Smooth muscle cell (in vitro differentiated cells): ENCODE data around the gene OLFML2A. TPM values are rescaled to one million over a fixed set of nuclear protein-coding genes. Genes with fewer than 3 reads are reported as not detected.
A peak's percentile ranks its signal among the peaks of the same experiment; 100 is the strongest.

ENCODE experiments used
- DNase-seq: peaks from one replicate; lab custom pipeline; 2025; ENCODE audit not compliant: unreplicated experiment; lab: John Stamatoyannopoulos, UW
- H2AFZ ChIP-seq: fragments of 200-600 bp; sonication (generic); 2 replicates; pipeline ENCODE4 v1.6.0; 2016; ENCODE audit warnings: antibody characterized with exemption, low read depth, mild to moderate bottlenecking
- H3F3A ChIP-seq: fragments of 200-600 bp; sonication (generic); 2 replicates; pipeline ENCODE4 v1.6.0; 2017; ENCODE audit warnings: antibody characterized with exemption, low read depth
- H3K27ac ChIP-seq: fragments of 200-600 bp; sonication (generic); 2 replicates; pipeline ENCODE4 v1.5.1; 2016; ENCODE audit warnings: low read depth, mild to moderate bottlenecking
- H3K27me3 ChIP-seq: fragments of 200-600 bp; sonication (generic); 2 replicates; pipeline ENCODE4 v1.6.1; 2016; ENCODE audit warnings: low read depth, mild to moderate bottlenecking
- H3K36me3 ChIP-seq: fragments of 200-600 bp; sonication (generic); 2 replicates; pipeline ENCODE4 v1.5.1; 2016; ENCODE audit warnings: low read depth
- H3K4me1 ChIP-seq: fragments of 200-600 bp; sonication (generic); 2 replicates; pipeline ENCODE4 v1.5.1; 2016; ENCODE audit warnings: low read depth
- H3K4me2 ChIP-seq: fragments of 200-600 bp; sonication (generic); 2 replicates; pipeline ENCODE4 v1.6.0; 2016; ENCODE audit warnings: mild to moderate bottlenecking
- H3K4me3 ChIP-seq: fragments of 200-600 bp; sonication (generic); 2 replicates; pipeline ENCODE4 v1.5.1; 2016; ENCODE audit warnings: mild to moderate bottlenecking
- H3K79me2 ChIP-seq: fragments of 200-600 bp; sonication (generic); 2 replicates; pipeline ENCODE4 v1.6.0; 2016; ENCODE audit warnings: low read depth, mild to moderate bottlenecking
- H3K9ac ChIP-seq: fragments of 200-600 bp; sonication (generic); 2 replicates; pipeline ENCODE4 v1.6.0; 2016; ENCODE audit warnings: low read depth
- H3K9me3 ChIP-seq: fragments of 200-600 bp; sonication (generic); replicated peaks from 2 replicates; pipeline ENCODE4 v1.5.1; 2016; ENCODE audit warnings: low read depth
- H4K20me1 ChIP-seq: fragments of 200-600 bp; sonication (generic); 2 replicates; pipeline ENCODE4 v1.6.0; 2016; ENCODE audit warnings: low read depth
- WGBS: methylation state at CpG from one replicate; pipeline ENCODE4 v1.1.7; 2016; ENCODE audit warnings: low lambda C conversion rate; 5-methylcytosine and 5-hydroxymethylcytosine counted together
- polyA plus RNA-seq: library from polyadenylated mRNA; unstranded; fragments of >200 nt; fragmentation: Nextera tagmentation; extraction: Ambion mirVana; gene quantifications from 2 replicates; pipeline ENCODE4 v1.2.1, GENCODE V29; 2016
- total RNA-seq: library from RNA; depleted of rRNA; stranded (reverse); fragments of >200 nt; gene quantifications from 2 replicates; pipeline ENCODE4 v1.2.3, GENCODE V29; 2014
- TF ChIP-seq, protein P1 (sequence below): fragments of 200-600 bp; sonication (generic); IDR thresholded peaks from 2 replicates; pipeline ENCODE4 v1.5.1; 2017; ENCODE audit warnings: borderline replicate concordance, mild to moderate bottlenecking, antibody characterized with exemption; ENCODE audit not compliant: insufficient read depth, poor library complexity, severe bottlenecking

The OLFML2A gene
- total and polyA plus RNA-seq, 2 experiments from 2014 or later: 3.5 to 17.0 TPM

DNA sequence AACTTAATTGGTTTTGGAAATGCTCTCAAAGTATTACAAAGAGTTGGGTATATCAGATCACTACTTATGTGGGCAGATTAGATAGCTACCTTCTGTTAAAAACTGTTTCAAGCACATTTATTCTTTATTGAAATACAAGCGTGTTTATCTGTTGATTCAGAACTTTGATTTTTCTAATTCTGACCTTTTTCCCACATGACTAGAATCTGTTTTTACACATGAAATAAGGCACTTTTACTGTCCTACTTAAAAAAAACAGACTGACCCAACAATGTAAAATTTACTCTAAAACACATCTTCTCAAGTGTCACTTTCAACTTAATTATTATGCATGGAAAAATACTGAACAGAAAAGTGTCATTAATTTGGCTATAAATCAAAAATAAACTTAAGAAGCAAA lies 10.6 kb upstream of the OLFML2A start:
- Histone ChIP-seq H3K4me3 (no peak overlapping the region), H3K9me3 (no peaks in the 10 kb centered on the region), H3K9ac (no peak overlapping the region), H2AFZ (no peak overlapping the region), H4K20me1 (peaks cover 31% of the 10 kb centered on the region), H3K4me1 (peaks cover 53% of the 10 kb centered on the region), H3F3A (no peaks in the 10 kb centered on the region), H3K27me3 (peaks cover 54% of the 10 kb centered on the region), H3K36me3 (no peaks in the 10 kb centered on the region), H3K79me2 (no peaks in the 10 kb centered on the region), H3K4me2 (no peak overlapping the region), H3K27ac (no peak overlapping the region)
- DNase-seq: no peak
- TF ChIP-seq, protein P1, sequence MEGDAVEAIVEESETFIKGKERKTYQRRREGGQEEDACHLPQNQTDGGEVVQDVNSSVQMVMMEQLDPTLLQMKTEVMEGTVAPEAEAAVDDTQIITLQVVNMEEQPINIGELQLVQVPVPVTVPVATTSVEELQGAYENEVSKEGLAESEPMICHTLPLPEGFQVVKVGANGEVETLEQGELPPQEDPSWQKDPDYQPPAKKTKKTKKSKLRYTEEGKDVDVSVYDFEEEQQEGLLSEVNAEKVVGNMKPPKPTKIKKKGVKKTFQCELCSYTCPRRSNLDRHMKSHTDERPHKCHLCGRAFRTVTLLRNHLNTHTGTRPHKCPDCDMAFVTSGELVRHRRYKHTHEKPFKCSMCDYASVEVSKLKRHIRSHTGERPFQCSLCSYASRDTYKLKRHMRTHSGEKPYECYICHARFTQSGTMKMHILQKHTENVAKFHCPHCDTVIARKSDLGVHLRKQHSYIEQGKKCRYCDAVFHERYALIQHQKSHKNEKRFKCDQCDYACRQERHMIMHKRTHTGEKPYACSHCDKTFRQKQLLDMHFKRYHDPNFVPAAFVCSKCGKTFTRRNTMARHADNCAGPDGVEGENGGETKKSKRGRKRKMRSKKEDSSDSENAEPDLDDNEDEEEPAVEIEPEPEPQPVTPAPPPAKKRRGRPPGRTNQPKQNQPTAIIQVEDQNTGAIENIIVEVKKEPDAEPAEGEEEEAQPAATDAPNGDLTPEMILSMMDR: no peak
- WGBS: 87% methylated on average over 1 of the region's 1 CpG

DNA sequence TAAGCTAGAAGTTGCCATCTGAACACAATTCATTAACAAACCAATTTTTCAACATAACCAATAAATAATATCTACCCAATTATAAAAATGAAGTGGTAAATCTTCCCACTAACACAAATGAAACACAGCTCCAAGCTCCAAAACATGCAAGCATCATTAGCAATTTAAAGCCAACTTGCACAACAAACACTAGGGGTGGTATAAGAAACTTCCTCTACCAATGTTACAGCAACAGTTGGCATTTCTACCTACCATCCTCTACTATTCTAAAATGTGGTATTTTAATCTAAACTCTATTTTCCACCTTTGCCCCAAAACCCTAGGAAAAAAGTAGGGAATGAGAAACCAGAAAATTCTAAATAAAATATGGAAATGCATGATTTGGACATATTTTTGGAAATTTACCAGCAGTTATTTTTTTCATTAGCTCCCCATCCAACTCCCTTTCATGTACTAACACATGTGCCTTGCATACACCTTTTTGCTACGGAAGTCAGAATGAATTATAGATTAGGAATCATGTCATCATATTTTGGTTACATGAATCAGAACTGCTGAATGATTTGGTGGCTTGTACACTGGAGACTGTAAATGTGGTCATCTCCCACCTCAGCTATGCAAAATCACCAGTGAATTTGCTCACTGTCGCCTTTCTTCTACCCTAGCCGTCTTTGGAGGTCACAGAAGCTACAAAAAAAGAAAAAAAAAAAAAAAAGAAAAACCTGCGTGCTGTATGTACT lies 9.9 kb upstream of the OLFML2A start:
- no peak overlapping the region for H3K4me2 ChIP-seq
- H3K36me3 ChIP-seq: no peaks in the 10 kb centered on the region
- 47% methylated on average over 4 of the region's 4 CpGs for WGBS
- TF ChIP-seq, protein P1: peak; percentile 8
- peaks cover 54% of the 10 kb centered on the region for H3K27me3 ChIP-seq
- no peak overlapping the region for H3K4me3 ChIP-seq
- no peak overlapping the region for H2AFZ ChIP-seq
- no peak overlapping the region for H3K27ac ChIP-seq
- H3F3A ChIP-seq: no peaks in the 10 kb centered on the region
- H3K9me3 ChIP-seq: no peaks in the 10 kb centered on the region
- peaks cover 46% of the 10 kb centered on the region for H3K4me1 ChIP-seq
- DNase-seq: no peak
- H3K79me2 ChIP-seq: no peaks in the 10 kb centered on the region
- no peak overlapping the region for H3K9ac ChIP-seq
- peaks cover 31% of the 10 kb centered on the region for H4K20me1 ChIP-seq

DNA sequence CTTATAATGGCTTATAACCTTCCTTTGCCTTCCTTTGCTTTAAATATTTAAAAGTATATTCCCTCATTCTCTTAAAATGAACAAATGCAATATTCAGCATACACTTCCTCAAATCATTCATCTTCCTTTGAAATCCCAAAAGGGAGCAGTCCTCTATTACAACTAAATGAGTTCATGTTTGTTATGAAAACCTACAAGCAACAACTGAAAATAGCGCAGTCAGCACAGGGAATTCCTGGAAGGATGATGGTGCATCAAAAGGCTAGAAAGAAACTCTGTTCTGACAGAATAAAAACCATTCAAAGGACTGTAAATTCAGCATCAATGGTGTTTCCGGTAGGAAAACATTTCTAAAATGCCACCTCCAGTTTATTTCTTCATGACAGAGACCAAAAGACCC lies 9.1 kb upstream of the OLFML2A start:
- DNase-seq: no peak
- Histone ChIP-seq H3F3A (no peaks in the 10 kb centered on the region), H3K36me3 (no peaks in the 10 kb centered on the region), H3K4me1 (peaks cover 43% of the 10 kb centered on the region), H3K79me2 (no peaks in the 10 kb centered on the region), H3K27ac (no peak overlapping the region), H3K9ac (no peak overlapping the region), H3K4me3 (no peak overlapping the region), H4K20me1 (peaks cover 31% of the 10 kb centered on the region), H3K9me3 (no peaks in the 10 kb centered on the region), H3K27me3 (peaks cover 54% of the 10 kb centered on the region), H2AFZ (no peak overlapping the region), H3K4me2 (no peak overlapping the region)
- TF ChIP-seq, protein P1: no peak
- 44% methylated on average over 2 of the region's 2 CpGs for WGBS

DNA sequence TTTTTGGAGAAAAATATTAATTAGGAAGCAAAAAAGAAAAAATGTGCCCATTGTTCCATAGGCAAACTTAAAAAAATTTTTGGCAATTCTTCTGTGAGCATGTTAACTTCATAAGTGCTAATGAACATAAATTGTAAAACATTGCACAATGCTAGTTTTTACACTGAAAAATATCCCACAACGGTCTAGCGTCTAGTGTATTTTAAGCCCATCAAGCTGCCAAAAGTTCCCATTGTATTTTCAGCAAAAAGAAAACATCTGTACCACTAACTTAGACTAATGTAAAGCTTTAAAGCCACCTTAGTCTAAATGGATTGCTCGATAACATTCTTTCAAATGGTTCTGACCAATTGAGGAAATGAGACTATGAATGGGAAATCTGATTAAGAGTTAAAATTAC lies 8.6 kb upstream of the OLFML2A start:
- no peak overlapping the region for H3K9ac ChIP-seq
- DNase-seq: no peak
- H2AFZ ChIP-seq: no peak overlapping the region
- H3K36me3 ChIP-seq: no peaks in the 10 kb centered on the region
- no peaks in the 10 kb centered on the region for H3K79me2 ChIP-seq
- H3K27me3 ChIP-seq: peaks cover 54% of the 10 kb centered on the region
- no peaks in the 10 kb centered on the region for H3K9me3 ChIP-seq
- H3K4me3 ChIP-seq: peak overlapping the region; percentile 9
- 66% methylated on average over 3 of the region's 3 CpGs for WGBS
- H3K27ac ChIP-seq: no peak overlapping the region
- peaks cover 38% of the 10 kb centered on the region for H3K4me1 ChIP-seq
- no peak overlapping the region for H3K4me2 ChIP-seq
- TF ChIP-seq, protein P1: no peak
- peaks cover 31% of the 10 kb centered on the region for H4K20me1 ChIP-seq
- no peaks in the 10 kb centered on the region for H3F3A ChIP-seq
